SHP77 (cell line): ENCODE measurements around the gene AFAP1L1.

Experiments used
- DNase-seq, 2 experiments: peaks; one replicate each; lab custom pipeline; 2025; lab: John Stamatoyannopoulos, UW

Gene AFAP1L1

GRCh38 chr5:149271716-149272563, at the start of gene AFAP1L1:
TSS of gene AFAP1L1 (plus strand) at chr5:149271859. CDS start at chr5:149271969, 110 bp downstream.
- peak; percentile 52 to 60 for DNase-seq

GRCh38 chr5:149223081-149223848, 48.4 kb upstream of the AFAP1L1 start:
- DNase-seq: no peak

- DNase-seq: no peak
These were observed 47.4 kb upstream of the AFAP1L1 start for GRCh38 chr5:149224282-149224681.

- DNase-seq: no peak
These were observed 44.4 kb upstream of the AFAP1L1 start for GRCh38 chr5:149227168-149227826.

- DNase-seq: peak; percentile 32 to 35
These were observed 42.9 kb upstream of the AFAP1L1 start for GRCh38 chr5:149228618-149229297.

GRCh38 chr5:149229298-149229937, 42.2 kb upstream of the AFAP1L1 start:
- no peak for DNase-seq

GRCh38 chr5:149235841-149236240, 35.8 kb upstream of the AFAP1L1 start:
- no peak for DNase-seq

- no peak for DNase-seq
These were observed 34.0 kb upstream of the AFAP1L1 start for GRCh38 chr5:149237662-149238061.

GRCh38 chr5:149238540-149238939, 33.1 kb upstream of the AFAP1L1 start:
- DNase-seq: no peak

- no peak for DNase-seq
These were observed 31.7 kb upstream of the AFAP1L1 start for GRCh38 chr5:149239917-149240316.

- DNase-seq: no peak
These were observed 31.2 kb upstream of the AFAP1L1 start for GRCh38 chr5:149240354-149240998.

GRCh38 chr5:149242339-149242738, 29.3 kb upstream of the AFAP1L1 start:
- DNase-seq: no peak

- no peak for DNase-seq
These were observed 24.8 kb upstream of the AFAP1L1 start for GRCh38 chr5:149246906-149247305.

- DNase-seq: no peak
These were observed 23.9 kb upstream of the AFAP1L1 start for GRCh38 chr5:149247726-149248125.

GRCh38 chr5:149251546-149251945, 20.1 kb upstream of the AFAP1L1 start:
- no peak for DNase-seq

GRCh38 chr5:149254506-149254905, 17.2 kb upstream of the AFAP1L1 start:
- no peak for DNase-seq

- no peak for DNase-seq
These were observed 15.2 kb upstream of the AFAP1L1 start for GRCh38 chr5:149256451-149256850.

GRCh38 chr5:149257131-149257530, 14.5 kb upstream of the AFAP1L1 start:
- no peak for DNase-seq

GRCh38 chr5:149257889-149258705, 13.6 kb upstream of the AFAP1L1 start:
- DNase-seq: no peak

GRCh38 chr5:149260761-149261160, 10.9 kb upstream of the AFAP1L1 start:
- DNase-seq: no peak
